ENCODE data around the gene TTN.
A peak's percentile ranks its signal among the peaks of the same experiment; 100 is the strongest.
"Not testable (repeated sequence)": the region's sequence is repeated elsewhere in the genome, so short reads cannot be mapped to it uniquely, and the experiment has no call there.

Gene TTN

GRCh38 chr2:178732913-178733312 lies 74.3 kb downstream of the TTN start:
- DNase-seq, result no peak

GRCh38 chr2:178731300-178731699 lies 75.9 kb downstream of the TTN start:
- DNase-seq, result no peak

- DNase-seq, result no peak
Measured at GRCh38 chr2:178730049-178730448, 77.2 kb downstream of the TTN start.

GRCh38 chr2:178723786-178724346 lies 83.4 kb downstream of the TTN start:
- DNase-seq, result no peak

GRCh38 chr2:178722296-178722695 lies 84.9 kb downstream of the TTN start:
- DNase-seq, result no peak

GRCh38 chr2:178718988-178719387 lies 88.2 kb downstream of the TTN start:
- DNase-seq, result no peak

DNA sequence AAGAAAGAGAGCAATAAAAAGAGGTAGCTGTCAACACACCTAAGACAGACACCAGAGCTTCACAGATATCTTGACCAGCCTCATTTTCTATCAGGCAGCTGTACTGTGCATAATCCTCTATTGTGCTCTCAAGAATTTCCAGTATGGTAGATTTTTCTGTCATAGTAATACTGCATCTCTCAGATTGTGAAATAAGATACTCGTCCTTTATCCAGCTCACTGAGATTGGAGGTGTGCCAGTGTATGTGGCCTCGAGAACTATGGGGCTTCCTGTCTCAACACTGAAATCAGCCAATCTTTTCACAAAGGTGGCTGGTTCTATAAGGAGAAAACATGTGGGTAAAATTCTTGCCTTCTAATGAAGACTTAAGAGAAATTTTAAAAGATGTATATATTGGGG lies 88.9 kb downstream of the TTN start:
- DNase-seq, result no peak

GRCh38 chr2:178716394-178716793 lies 90.8 kb downstream of the TTN start:
- DNase-seq, result no peak

DNA sequence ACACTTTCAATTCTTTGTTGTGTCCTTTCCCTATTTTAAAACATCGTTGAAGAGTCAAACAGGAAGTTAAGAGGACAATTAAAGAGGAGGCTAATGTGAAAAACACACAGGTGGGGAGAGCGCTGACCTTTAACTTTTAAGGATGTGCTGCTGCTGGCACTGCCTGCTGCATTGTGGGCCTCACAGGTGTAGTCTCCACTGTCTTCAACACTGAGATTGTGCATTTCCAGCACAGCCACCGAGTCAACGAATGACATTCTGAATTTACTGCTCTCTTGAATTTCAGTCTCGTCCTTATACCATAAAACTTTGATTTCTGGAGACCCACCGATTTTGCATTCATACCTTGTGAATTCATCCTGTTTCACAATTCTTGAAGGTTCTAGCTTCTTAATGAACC lies 91.9 kb downstream of the TTN start:
- no peak for DNase-seq

DNA sequence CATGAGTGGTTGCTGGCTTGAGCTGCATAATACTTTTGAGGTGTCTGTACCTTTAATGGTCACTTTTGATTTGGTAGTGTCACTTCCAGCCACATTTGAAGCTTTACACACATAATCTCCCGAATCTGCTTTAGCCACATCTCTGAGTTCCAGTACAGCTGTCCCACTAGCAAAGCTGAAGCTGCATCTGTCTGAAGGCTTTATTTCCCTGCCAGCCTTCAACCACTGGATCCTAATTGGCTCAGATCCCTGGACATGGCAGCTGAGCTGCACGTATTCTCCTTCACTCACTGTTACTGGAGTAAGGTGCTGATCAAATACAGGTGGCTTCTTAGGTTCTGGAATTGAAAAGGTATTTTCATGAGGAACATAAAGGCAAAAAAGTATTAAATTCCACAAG lies 99.7 kb downstream of the TTN start:
- DNase-seq, result no peak

DNA sequence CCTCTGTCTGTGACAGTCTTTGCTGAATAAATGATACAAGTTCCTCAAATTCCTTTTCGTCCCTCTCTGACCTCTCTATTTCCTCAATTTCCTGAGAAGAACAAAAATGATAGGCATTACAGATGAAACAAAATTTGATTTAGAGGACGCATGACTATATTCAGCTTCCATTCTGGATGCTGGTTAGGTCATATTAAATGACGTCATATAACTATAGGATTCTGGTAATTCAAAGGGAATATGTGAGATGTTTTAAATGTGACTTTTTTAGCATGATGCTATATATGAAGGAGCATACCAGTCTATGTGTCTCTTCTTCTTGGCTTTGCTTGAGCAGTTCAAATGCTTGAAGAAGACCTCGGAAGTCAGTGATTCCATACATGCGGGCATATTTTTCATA lies 102.3 kb downstream of the TTN start:
- DNase-seq, result no peak

- no peak for DNase-seq
Measured at GRCh38 chr2:178702361-178702760, 104.9 kb downstream of the TTN start.

GRCh38 chr2:178700922-178701342 lies 106.3 kb downstream of the TTN start:
- peak; percentile 23 to 52 for DNase-seq

GRCh38 chr2:178700136-178700535 lies 107.1 kb downstream of the TTN start:
- no peak for DNase-seq

GRCh38 chr2:178692845-178693244 lies 114.4 kb downstream of the TTN start:
- no peak for DNase-seq

GRCh38 chr2:178689808-178690207 lies 117.4 kb downstream of the TTN start:
- DNase-seq, result no peak

GRCh38 chr2:178683877-178684276 lies 123.3 kb downstream of the TTN start:
- DNase-seq, result no peak

- DNase-seq, result no peak
Measured at GRCh38 chr2:178681081-178681480, 126.1 kb downstream of the TTN start.

GRCh38 chr2:178679891-178680290 lies 127.3 kb downstream of the TTN start:
- no peak for DNase-seq

DNA sequence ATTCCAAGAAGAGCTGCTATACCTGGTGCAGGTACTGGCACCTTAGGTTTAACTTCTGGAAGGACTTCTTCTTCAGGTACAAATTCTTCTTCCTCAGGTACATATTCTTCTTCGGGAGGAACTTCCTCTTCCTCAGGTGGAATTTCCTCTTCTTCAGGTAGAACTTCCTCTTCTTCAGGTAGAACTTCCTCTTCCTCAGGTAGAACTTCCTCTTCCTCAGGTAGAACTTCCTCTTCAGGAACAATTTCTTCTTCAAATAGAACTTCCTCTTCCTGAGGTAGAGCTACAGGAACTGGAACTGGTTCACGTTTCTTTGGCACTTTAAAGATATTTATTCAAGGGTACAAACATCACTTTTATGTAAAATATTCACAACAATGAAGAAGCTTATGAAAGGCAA lies 129.6 kb downstream of the TTN start:
- DNase-seq, result no peak

DNA sequence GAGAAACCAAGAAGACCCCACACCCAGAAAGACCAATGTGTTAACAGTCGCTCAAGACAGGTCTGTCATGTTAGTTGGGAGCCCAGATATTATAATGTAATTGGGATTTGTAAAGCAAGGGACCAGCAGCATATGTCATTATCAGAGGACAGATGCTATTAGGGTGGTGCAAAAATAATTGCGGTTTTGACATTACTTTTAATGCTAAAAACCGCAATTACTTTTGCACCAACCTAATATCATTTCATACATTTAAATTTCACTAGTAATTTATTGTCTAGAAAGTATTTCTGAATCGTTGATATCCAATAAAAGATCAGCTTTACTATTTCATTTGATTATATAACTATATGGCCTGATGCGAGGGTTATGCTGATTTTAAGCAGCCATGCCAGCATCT lies 131.2 kb downstream of the TTN start:
- DNase-seq, result no peak

DNA sequence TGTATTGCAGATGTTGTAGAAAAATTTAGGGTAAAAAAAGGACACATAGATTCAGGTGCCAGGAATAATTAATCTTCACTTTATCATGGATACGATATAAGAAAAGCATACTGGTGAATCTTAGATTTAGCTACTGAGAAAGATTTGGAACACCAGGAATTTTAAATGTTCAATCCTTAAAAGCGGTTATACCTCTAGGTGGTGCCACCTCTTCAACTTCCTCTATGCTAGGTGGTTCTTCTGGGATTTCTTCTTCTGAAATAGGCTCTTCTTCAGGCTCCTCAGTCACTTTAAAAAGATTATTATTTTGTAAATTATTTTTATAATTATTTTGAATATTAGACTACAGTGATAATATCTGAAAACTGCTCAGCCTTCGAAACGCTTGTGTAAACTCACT lies 133.1 kb downstream of the TTN start:
- DNase-seq, result no peak

- no peak for DNase-seq
Measured at GRCh38 chr2:178666458-178666857, 140.8 kb downstream of the TTN start.

DNA sequence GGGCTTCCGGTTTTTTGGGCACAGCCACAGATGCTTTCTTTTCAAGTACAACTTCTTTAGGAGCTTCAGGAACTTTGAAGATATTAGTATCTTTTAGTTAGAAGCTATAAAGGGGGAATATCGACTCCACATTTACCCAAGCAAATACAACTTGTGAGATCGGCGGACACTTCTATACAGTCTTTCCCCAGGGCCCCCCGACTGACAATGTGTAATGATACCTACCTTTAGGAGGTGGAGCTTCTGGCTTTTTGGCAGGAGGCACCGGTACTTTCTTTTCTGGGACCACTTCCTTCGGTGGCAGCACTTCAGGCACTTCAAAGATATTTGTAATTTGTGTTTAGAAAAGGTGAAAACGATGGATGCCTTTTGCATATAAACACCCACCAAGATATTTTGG lies 148.7 kb downstream of the TTN start:
- DNase-seq, result not testable (repeated sequence)

DNA sequence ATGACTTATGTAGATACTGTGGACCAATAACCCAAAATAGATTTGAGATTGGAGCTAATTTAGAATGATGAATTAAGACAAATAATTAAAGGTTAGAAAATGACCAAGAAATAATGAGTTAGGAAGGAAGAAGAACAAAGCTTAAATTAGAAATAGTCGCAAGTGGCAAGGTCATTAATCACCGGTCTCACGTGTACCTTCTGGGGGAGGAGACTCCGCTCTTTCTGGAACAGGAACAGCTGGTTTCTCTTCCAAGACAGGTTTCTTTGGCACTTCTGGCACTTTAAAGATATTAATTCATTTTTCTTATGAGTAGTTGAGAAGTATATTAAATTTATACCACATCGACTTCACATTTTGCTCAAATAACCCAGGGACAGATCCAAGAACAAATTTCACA lies 156.7 kb downstream of the TTN start:
- no peak for DNase-seq

GRCh38 chr2:178644919-178645318 lies 162.3 kb downstream of the TTN start:
- DNase-seq, result no peak

All from inflammatory macrophage (primary cell).